Measurements from ENCODE around the gene HAND1. TPM values are rescaled to one million over a fixed set of nuclear protein-coding genes. Genes with fewer than 3 reads are reported as not detected.

Gene HAND1
- not detected in 2 replicates for total RNA-seq (2011; cell fraction: chromatin; rRNA removed; ENCODE audit: low replicate concordance)
- total RNA-seq (2011; cell fraction: nucleolus; rRNA removed), result not detected in 2 replicates
- not detected in 2 replicates for total RNA-seq (2011; cell fraction: nucleoplasm; rRNA removed)
- total RNA-seq (2014; rRNA removed), result not detected in 2 replicates
- total RNA-seq (2014; rRNA removed; fragmentation: Illumina TruSeq; extraction: Trizol), result not detected in 2 replicates
- not detected in 2 replicates for total RNA-seq (2015; rRNA removed; fragmentation: Illumina TruSeq; extraction: Trizol)
- total RNA-seq (2021), result not detected in 2 replicates
- not detected in 2 replicates for polyA plus RNA-seq (2011; rRNA removed)
- polyA plus RNA-seq (2011; cell fraction: cytosol; rRNA removed), result 0.03 TPM in 1 of 2 replicates, not detected in the other
- polyA plus RNA-seq (2011; cell fraction: nucleus; rRNA removed), result not detected in 2 replicates
- polyA plus RNA-seq (2012), result not detected in 2 replicates
- not detected in 2 replicates for polyA plus RNA-seq (2014; fragmentation: Illumina TruSeq; extraction: Trizol)
- polyA plus RNA-seq (2014; fragmentation: Nextera tagmentation; extraction: Ambion mirVana), result not detected
- not detected in 2 replicates for polyA plus RNA-seq (2014; rRNA removed)
- not detected in 2 replicates for polyA minus RNA-seq (2011; rRNA and poly(A)+ RNA removed)
- not detected in 2 replicates for polyA minus RNA-seq (2011; cell fraction: cytosol; rRNA and poly(A)+ RNA removed)
- polyA minus RNA-seq (2011; cell fraction: nucleus; rRNA and poly(A)+ RNA removed), result not detected in 2 replicates
- Bru-seq, nascent RNA, result not detected
- BruChase-seq, experiment 1, labeled RNA remaining after a 2-hour chase, result not detected
- not detected for BruChase-seq, experiment 2, labeled RNA remaining after a 6-hour chase
- long read RNA-seq, experiment 1, result 0 reads
- long read RNA-seq, experiment 2, result 0 reads
- long read RNA-seq, experiment 3, result 0 reads

DNA sequence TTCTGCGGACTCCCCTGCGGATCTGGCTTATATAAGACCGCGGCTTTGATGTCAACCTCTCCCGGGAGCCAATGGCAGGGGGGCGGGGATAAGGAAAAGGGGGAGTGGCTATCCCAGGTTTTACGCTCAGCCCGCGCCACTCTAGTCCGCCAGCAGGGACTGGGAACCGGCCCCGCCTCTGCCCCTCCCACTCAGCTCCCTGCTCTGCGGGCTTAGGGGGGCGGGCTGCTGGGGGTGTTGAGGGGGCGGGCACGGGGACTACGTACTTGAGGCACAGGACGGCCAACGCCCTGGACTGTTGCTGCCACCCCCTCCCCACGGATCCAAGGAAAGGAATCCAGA lies at the start of gene HAND1:
TSS of gene HAND1 (minus strand) at position 4 of the 342 bp plus-strand sequence. CDS start 219 bp downstream, outside the sequence.
- Histone ChIP-seq H2AFZ (ENCODE audit: low read depth, low read length) (no peak within 1 kb of the TSS), H3K4me3 (no peak within 1 kb of the TSS), H3K9me1 (ENCODE audit: control insufficient read depth, insufficient read depth, low read length) (no peaks in the 10 kb centered on the region), H3K36me3 (ENCODE audit: control insufficient read depth, insufficient read depth, low read length) (no peaks in the 10 kb centered on the region), H3K27me3 (ENCODE audit: control insufficient read depth in 2 of 2, insufficient read depth in 2 of 2, low read length in 2 of 2) (peaks cover 81 to 98% of the 10 kb centered on the region in 2 experiments), H3K4me2 (ENCODE audit: insufficient read depth, low read length) (no peak within 1 kb of the TSS), H3K79me2 (ENCODE audit: control insufficient read depth, insufficient read depth, low read length) (no peaks in the 10 kb centered on the region), H3K27ac (ENCODE audit: extremely low read depth, low read depth, low read length) (no peak within 1 kb of the TSS), H4K20me1 (replicated peaks; ENCODE audit: control insufficient read depth, insufficient read depth, low read length) (peaks cover 4% of the 10 kb centered on the region), H3K9ac (ENCODE audit: insufficient read depth in 1 of 2, low read depth in 2 of 2, low read length in 2 of 2) (no peak within 1 kb of the TSS; a peak in 1 of 4 replicates), H3K4me1 (replicated peaks in 1 of 2; ENCODE audit: control insufficient read depth in 2 of 2, insufficient read depth in 2 of 2, low read length in 2 of 2) (peaks cover 0 to 32% of the 10 kb centered on the region in 2 experiments; a peak in 1 of 5 replicates), H3K9me3 (replicated peaks; ENCODE audit: control insufficient read depth, insufficient read depth, low read depth, low read length) (no peaks in the 10 kb centered on the region)
- POLR2A ChIA-PET, result no interaction called here
- in situ Hi-C loops (cut with MboI), result no loop called here
- CTCF ChIA-PET (ENCODE audit: low intra/inter-chr PET ratio), result no interaction called here
- WGBS (ENCODE audit: insufficient coverage, low coverage, missing lambda C conversion rate), result 4% methylated on average over 10 of the region's 20 CpGs
- intact Hi-C loops (cut with micrococcal nuclease), result no loop called here
- no peak for FAIRE-seq
- no peak for ATAC-seq
- DNase-seq (ENCODE audit: extremely low read depth in 1 of 4, low spot score in 3 of 4), result peak in 2 of 4 experiments; percentile 56 to 57
- BruUV-seq (replicated peaks), result no TSS peak
- no peak for TF ChIP-seq ETS2 (tag; IDR thresholded peaks at IDR 0.05; ENCODE audit: borderline replicate concordance, poor library complexity, severe bottlenecking)
- TF ChIP-seq, protein P1, sequence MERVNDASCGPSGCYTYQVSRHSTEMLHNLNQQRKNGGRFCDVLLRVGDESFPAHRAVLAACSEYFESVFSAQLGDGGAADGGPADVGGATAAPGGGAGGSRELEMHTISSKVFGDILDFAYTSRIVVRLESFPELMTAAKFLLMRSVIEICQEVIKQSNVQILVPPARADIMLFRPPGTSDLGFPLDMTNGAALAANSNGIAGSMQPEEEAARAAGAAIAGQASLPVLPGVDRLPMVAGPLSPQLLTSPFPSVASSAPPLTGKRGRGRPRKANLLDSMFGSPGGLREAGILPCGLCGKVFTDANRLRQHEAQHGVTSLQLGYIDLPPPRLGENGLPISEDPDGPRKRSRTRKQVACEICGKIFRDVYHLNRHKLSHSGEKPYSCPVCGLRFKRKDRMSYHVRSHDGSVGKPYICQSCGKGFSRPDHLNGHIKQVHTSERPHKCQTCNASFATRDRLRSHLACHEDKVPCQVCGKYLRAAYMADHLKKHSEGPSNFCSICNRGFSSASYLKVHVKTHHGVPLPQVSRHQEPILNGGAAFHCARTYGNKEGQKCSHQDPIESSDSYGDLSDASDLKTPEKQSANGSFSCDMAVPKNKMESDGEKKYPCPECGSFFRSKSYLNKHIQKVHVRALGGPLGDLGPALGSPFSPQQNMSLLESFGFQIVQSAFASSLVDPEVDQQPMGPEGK (CRISPR knock-in tag; IDR thresholded peaks at IDR 0.05; ENCODE audit: borderline replicate concordance), result no peak
- no peak for TF ChIP-seq ZNF584 (CRISPR knock-in tag; IDR thresholded peaks at IDR 0.05; ENCODE audit: low read depth)
- TF ChIP-seq, protein P2, sequence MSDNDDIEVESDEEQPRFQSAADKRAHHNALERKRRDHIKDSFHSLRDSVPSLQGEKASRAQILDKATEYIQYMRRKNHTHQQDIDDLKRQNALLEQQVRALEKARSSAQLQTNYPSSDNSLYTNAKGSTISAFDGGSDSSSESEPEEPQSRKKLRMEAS (CRISPR knock-in tag; IDR thresholded peaks at IDR 0.05), result no peak
- TF ChIP-seq ZNF140 (CRISPR knock-in tag; IDR thresholded peaks at IDR 0.05), result no peak
- no peak for TF ChIP-seq TCF7 (IDR thresholded peaks at IDR 0.05; ENCODE audit: borderline replicate concordance)
- TF ChIP-seq, protein P3, sequence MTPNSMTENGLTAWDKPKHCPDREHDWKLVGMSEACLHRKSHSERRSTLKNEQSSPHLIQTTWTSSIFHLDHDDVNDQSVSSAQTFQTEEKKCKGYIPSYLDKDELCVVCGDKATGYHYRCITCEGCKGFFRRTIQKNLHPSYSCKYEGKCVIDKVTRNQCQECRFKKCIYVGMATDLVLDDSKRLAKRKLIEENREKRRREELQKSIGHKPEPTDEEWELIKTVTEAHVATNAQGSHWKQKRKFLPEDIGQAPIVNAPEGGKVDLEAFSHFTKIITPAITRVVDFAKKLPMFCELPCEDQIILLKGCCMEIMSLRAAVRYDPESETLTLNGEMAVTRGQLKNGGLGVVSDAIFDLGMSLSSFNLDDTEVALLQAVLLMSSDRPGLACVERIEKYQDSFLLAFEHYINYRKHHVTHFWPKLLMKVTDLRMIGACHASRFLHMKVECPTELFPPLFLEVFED (CRISPR knock-in tag; conservative IDR thresholded peaks at IDR 0.05), result no peak
- no peak for TF ChIP-seq NEUROD1 (IDR thresholded peaks at IDR 0.05; ENCODE audit: borderline replicate concordance, low read depth, low read length, partially characterized antibody)
- no peak for TF ChIP-seq ZNF24 (IDR thresholded peaks at IDR 0.05)
- TF ChIP-seq ZNF561 (CRISPR knock-in tag; conservative IDR thresholded peaks at IDR 0.05), result no peak
- no peak for TF ChIP-seq TAF15 (IDR thresholded peaks at IDR 0.05; ENCODE audit: low read depth, low read length)
- no peak for TF ChIP-seq RBM17 (IDR thresholded peaks at IDR 0.05; ENCODE audit: borderline replicate concordance, low read depth, low read length)
- TF ChIP-seq, protein P4, sequence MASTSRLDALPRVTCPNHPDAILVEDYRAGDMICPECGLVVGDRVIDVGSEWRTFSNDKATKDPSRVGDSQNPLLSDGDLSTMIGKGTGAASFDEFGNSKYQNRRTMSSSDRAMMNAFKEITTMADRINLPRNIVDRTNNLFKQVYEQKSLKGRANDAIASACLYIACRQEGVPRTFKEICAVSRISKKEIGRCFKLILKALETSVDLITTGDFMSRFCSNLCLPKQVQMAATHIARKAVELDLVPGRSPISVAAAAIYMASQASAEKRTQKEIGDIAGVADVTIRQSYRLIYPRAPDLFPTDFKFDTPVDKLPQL (IDR thresholded peaks at IDR 0.05; ENCODE audit: extremely low read depth, insufficient read length), result no peak
